Hair follicle dermal papilla cell (primary cell): ENCODE data around the gene UBAP2. TPM values are rescaled to one million over a fixed set of nuclear protein-coding genes. Genes with fewer than 3 reads are reported as not detected.

Experiments used
- small RNA-seq: library from RNA; depleted of rRNA; stranded (forward); fragments of <200 nt; gene quantifications from one replicate; pipeline ENCODE3, GENCODE V24; 2012
- total RNA-seq: library from RNA; depleted of rRNA; stranded (reverse); fragments of >200 nt; gene quantifications from 2 replicates; pipeline ENCODE4 v1.2.3, GENCODE V29; 2012

Gene UBAP2
- total RNA-seq, result 22.2 and 25.6 TPM in 2 replicates

GRCh38 chr9:34048727-34049629 is at the start of gene UBAP2:
UBAP2 (minus strand) TSS chr9:34048887; CDS start chr9:34017148, 31,739 bp downstream.

Small RNA genes lying within 50 kb of the gene (small RNA-seq; reads per million reads assigned to genes)
- gene RN7SKP114, result not detected
- 48.0 reads per million, percentile 97 among the genes with 10 or more reads in this experiment for gene SNORD121A
- not detected for gene SNORD121B

Other genes starting within 250 kb of the UBAP2 start
- 20.4 and 21.6 TPM in 2 replicates for gene UBE2R2, start 231.7 kb downstream of the UBAP2 start, total RNA-seq
- gene DCAF12, start 77.8 kb upstream of the UBAP2 start, total RNA-seq, result 18.3 and 24.5 TPM in 2 replicates
- 42.5 and 45.8 TPM in 2 replicates for gene UBAP1, start 130.2 kb upstream of the UBAP2 start, total RNA-seq